ENCODE measurements around the gene LAMA2. TPM values are rescaled to one million over a fixed set of nuclear protein-coding genes. Genes with fewer than 3 reads are reported as not detected.

LAMA2 gene
- total RNA-seq, 1 donor from 2014 or later, result 344 TPM

DNA sequence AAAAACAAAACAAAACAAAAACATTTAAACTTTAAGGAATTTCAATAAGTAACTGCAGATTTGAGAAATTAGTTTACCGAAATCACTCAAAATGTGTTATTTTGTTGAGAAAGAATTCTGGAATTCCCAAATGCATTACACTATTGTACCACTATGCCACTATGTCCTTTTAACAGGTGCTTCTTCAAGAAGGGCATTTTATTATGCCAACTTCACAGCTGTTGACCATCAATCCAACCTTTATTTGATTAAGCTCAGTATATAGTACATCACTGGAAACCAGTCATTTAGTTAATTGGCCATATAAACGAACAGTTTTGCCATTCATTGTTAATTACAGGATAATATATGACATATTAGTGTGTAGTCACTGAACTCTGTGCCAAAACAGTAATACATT is 605.4 kb downstream of the LAMA2 start:
- intact Hi-C loops (cut with DNase I), result no loop called here
- no peak for DNase-seq (ENCODE audit: low spot score)

DNA sequence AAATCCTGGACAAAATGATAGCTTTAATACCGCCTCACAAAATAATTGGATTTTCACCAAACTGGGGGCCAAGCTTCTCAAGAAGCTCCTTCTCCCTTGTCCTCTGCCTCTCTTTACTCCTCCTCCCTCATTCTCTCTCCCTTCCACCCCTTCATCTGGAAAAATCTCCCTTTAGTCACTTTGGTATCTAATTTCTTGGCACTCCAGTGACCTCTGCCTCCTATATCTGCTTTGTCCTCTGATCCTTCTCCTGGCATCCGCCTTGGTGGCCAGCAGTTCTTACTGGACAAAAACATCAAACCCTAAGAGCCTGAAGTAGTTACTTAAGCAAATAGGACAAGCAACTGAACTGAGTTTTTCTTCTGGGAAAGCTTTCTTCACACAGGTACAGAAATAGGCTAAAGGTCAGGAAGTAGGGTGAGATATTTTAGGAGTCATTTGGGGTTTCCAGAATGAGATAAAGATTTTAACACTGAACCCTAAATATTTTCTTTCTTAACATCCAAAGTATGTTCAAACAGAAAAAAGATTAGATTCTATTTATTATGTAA is 606.4 kb downstream of the LAMA2 start:
- intact Hi-C loops (cut with DNase I), result no loop called here
- DNase-seq (ENCODE audit: low spot score), result no peak

DNA sequence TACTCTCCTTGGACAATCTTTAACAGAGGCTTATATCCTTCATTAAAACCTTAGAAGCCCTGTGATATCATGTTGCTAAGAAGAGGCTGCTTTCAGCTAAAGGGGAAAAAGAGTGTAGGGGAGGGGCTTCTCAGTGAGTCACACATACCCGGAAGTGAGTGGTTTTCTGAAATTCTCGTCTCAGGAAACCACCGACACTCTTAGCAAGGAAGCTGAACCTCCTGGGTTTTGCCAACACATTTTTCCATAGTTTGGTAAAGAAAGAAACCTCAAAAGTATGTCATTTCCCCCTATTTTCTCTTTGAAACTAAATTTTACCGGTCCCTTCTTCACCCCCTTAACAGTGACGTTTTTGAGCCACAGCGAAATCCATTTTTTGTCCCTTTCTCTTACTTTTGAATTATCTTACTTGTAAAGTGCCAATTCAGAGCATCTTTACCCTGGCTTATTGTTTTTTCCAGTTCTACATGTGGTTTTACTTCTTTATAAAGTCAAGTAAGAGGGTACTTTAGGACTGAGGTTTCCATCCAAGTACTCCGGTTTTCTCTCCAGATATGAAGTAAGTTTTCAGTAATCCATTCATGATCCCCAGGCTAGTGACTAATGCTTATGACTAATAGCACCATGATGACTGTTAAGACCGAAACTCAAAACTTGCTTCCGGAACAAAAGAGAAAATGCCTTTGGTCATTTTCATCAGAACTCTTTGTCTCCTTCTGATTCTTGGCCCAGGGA is 607.8 kb downstream of the LAMA2 start:
- intact Hi-C loops (cut with DNase I), result no loop called here
- no peak for DNase-seq (ENCODE audit: low spot score)

DNA sequence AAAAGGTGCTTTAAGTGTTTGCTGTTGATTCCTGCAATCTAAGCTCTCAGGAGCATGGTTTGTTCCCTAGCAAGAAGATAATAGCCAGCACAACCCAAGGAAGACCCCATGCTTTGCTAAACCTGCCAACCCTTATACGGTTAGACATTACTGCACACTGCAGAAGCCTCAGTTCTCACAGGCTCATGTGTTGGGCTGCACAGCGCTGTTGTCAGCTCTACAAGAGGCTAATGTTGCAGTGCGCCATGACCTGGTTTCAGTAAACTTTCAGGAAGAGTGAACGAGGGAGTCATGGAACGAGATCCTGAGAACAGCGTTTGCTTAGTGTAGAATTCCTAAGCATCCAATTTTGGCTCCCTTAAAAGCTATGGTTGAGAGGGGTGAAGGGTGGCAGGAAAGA is 608.5 kb downstream of the LAMA2 start:
- no peak for DNase-seq (ENCODE audit: low spot score)
- intact Hi-C loops (cut with DNase I), result no loop called here

DNA sequence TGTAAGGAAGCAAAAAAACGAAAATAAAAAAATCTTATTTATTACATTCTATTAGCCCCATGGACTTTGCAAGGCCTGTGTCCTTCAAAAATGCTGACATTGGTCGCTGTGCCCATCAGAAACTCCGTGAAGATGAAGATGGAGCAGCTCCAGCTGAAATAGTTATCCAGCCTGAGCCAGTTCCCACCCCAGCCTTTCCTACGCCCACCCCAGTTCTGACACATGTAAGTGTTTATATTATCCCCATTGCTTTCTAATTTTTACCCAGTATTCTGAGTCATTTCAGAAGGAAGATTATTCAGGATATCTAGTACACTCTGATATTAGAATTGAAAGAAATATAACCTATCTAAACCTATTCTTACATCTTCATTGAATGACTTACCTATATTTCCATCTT is 609.3 kb downstream of the LAMA2 start:
- intact Hi-C loops (cut with DNase I), result no loop called here
- no peak for DNase-seq (ENCODE audit: low spot score)

DNA sequence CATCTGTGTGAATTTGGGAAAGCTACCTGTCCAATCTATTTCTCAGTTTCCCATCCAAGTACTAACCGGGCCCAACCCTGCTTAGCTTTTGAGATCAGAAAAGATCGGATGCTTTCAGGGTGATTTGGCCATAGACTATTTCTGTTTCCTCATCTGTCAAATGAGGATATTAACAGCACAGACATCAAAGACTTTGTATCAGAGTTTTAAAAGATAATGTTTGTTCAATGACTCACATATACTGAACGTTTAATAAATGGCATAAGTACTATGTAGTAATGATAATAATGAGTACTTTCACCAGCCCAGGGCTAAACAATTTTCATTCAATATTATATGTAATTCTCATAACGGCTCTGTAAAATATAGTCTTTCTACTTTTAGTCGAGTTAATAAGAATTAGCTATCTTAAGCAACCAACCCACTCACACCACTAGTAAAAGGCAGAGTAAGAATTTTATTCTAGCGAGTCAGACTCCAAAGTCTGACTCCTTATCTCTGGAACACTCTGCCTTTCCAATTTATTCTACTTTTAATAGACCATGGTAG is 610.5 kb downstream of the LAMA2 start:
- intact Hi-C loops (cut with DNase I), result no loop called here
- no peak for DNase-seq (ENCODE audit: low spot score)

DNA sequence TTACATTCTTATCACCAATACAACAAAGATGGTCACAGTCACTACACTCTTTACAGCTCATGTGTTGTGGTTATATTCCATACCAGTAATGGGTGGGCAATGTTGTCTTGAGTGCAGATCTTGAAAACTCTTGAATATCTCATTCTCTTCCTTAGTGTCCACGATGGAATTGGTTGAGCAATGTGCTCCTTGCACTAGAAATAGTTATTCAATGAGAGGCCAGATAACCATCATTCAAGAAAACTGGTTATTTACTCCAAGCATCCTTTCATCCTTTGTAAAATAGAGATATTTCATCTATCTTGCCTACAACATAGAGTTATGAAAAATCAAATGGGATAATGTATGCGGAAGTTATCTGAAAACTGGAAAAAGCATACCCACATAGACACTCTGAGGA is 611.2 kb downstream of the LAMA2 start:
- intact Hi-C loops (cut with DNase I), result no loop called here
- no peak for DNase-seq (ENCODE audit: low spot score)

DNA sequence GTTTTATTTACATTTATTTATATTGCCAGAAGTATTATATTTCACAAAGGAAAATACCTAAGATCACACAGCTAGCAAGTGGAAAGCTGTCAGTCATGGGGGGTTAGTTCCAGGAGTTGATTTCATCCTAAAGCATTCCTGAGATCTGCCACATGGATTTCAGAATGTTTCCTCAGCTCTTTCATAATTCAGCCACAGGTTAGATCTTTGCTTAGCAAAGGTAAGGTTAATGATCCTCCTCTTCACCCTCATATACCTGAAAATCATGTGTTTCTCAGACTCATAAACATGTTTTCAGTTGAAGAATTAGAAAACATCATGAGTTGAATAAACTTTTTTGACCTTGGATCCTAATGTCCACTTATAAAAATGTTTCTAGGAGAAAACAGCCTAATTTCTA is 611.6 kb downstream of the LAMA2 start:
- intact Hi-C loops (cut with DNase I), result no loop called here
- no peak for DNase-seq (ENCODE audit: low spot score)

DNA sequence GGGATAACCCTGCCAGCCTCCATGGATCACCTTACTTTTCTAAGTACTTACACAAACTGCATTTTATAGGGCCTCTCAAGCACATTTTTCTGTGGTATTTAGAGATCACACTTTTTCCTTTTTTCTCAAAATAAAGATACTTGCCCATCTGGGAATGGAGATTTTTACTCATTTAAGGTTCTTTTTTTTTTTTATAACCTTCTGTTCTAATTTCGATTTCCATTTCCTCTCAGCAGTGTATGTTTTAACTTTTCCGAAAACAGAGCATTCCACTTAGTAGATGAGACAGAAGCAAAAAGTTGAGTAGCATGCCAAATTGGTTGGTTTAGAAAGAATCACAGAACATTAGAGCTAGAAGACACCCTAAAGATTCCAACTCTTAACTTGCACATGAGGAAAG is 612.7 kb downstream of the LAMA2 start:
- no peak for DNase-seq (ENCODE audit: low spot score)
- intact Hi-C loops (cut with DNase I), result no loop called here

DNA sequence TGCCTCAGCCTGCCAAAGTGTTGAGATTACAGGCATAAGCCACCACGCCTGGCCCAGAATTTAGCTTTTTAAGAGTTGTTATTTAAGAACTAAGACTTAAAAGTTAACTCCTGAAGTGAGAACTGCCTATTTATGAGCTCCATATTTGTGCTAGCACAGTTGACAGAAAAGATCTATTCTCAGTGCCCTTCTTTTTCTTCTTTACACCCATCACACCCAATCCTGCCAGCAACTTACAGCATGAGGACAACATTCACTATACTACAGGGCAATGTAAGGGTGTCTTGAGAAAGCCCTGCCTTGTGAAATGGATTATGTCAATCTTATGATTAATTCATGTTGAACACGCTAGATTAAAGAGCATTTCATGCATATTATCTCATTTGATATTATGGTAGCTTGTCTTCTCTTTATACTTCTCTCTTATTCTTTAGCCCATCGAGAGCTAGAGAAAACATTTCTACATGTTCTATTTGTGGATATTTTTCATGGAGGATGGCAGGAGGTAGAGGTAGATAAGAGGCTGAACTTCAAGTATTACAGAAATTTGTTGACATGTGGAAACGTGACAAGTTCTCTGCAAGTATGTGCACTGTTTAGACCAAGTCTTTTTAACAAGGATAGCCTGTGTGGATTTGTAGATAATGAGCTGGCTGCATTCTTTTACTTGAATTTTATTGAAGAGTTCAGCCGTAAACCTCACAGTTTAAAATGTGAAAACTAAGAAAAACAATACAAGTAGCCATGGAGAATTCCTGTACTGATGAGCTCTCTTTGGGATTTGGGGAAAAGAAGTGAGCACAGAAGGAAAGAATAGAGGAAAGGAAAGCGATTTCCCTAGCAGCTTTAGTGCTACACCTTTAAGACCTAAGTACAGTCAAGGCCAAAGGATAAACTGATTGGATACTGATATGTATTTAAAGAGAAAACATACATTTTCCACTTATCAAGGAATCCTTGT is 614.8 kb downstream of the LAMA2 start:
- intact Hi-C loops (cut with DNase I), result loop anchor here (2.0 kb wide), 1 partner anchor 77 kb away; no protein-coding TSS in a partner anchor
- no peak for DNase-seq (ENCODE audit: low spot score)

DNA sequence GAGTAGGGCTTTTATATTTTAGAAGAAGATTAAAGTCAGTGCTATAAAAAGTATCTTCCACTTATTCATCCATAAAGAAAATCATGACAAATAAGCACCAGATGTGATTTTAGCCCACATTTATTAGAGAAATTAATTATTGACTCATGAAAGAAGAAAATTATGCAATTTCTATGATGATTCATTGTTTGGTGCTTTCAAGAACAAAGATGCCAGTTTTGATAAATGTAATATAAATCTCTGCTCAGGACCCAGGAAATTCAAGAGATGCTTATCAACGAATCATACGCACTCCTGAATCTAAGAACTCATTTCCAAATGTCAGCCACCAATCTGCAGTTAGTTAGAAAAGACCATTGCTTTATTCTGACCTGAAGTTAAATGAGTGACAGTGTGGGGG is 615.6 kb downstream of the LAMA2 start:
- no peak for DNase-seq (ENCODE audit: low spot score)

DNA sequence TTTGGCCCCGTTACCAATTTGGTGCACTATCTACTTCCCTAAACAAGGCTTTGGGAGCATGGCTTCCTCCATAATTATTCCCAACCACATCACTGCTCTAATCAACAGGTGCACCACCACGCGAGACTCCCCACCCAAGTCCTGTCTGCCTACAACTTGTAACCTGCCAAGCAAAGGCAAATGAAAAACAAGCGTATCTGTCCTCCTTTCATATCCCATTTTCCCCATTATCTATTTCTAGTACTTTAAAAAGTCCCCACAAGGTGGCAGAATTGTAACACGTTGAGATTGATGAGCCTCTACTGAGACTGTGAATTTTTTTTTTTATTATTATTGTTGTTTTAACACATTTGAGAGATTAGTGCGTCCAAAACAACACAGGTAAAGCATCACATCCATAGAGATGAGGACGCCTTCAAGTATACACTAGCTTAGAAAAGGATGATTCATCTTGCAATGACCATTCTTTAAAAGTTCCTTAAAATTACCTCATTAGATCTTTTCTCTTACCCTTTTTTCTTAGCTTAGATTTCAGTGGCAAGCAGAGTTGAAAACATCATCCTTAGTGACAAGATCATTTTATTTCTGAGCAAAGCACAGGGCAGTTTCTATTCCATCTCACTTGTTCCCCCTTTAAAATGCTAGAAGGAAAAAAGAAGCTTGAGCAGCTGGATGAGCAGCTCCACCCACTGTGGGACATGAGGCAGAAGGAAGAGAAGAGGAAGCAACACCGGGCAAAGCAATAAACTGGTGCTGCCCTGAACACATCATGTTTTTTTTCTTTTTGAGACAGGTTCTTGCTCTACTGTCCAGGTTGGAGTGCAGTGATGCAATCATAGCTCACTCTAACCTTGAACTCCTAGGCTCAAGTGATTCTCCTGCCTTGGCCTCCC is 616.3 kb downstream of the LAMA2 start:
- intact Hi-C loops (cut with DNase I), result loop anchor here (2.0 kb wide), 1 partner anchor 76 kb away; no protein-coding TSS in a partner anchor
- no peak for DNase-seq (ENCODE audit: low spot score)

More for the DNA sequence above, 615.6 kb downstream of the LAMA2 start:
- intact Hi-C loops (cut with DNase I), result loop anchor here (2.0 kb wide), 1 partner anchor 76 kb away; no protein-coding TSS in a partner anchor

DNA sequence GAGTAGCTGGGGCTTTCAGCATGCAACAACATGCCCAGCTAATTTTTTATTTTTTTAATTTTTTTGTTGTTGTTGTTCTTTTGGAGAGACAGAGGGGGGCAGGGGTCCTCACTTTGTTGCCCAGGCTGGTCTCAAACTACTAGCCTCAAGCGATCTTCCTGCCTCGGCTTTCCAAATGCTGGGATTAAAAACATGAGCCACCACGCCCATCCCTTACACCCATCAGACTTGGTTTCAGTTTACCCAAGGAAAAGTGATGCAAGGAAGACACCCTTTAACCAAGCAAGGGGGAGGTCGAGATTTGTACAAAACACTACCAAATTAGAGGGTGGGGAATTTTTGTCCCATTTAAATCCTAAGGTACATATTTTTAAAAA is 616.9 kb downstream of the LAMA2 start:
- DNase-seq (ENCODE audit: low spot score), result no peak
- intact Hi-C loops (cut with DNase I), result loop anchor here (2.0 to 10.0 kb wide), 2 partner anchors 75 to 515 kb away; partner anchors contain the start of gene L3MBTL3

DNA sequence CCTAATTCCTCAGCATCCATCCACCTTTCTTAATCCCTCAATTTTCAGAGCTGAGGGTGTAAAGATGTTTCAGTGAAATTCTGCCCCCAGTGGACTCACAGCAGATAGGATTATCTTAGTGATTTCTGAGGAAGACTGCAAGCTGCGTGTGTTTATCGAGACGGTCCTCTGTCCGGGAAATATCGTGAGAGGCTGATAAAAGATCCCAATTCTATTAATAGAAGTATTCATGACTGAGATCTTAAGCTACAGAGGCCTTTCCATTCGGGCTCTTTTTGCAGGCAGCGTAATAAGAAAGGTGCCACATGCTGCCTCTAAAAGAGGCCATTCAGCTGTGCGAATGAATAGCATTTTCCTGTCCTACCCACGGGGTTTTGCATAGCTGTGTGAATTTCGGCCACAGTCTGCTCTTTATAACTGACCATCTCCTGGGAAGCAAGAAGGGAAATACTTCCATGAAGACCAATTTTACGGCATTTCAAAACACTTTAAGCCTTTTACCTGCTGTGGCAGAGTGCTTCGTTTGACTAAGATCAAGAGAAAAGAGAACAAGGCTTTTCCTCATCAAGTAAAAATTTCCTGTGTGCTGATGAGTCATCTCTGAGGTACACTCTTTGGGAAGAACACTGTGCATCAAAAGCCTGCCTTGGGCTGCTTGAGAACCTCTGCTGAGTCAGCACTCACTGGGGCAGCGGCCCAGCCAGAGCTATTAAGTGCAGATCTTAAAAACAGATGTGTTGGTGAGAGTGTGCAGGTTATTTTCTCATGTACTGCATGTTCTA is 618.2 kb downstream of the LAMA2 start:
- no peak for DNase-seq (ENCODE audit: low spot score)
- intact Hi-C loops (cut with DNase I), result loop anchor here (10.0 kb wide), 1 partner anchor 514 kb away; the partner anchor contains the start of gene L3MBTL3

DNA sequence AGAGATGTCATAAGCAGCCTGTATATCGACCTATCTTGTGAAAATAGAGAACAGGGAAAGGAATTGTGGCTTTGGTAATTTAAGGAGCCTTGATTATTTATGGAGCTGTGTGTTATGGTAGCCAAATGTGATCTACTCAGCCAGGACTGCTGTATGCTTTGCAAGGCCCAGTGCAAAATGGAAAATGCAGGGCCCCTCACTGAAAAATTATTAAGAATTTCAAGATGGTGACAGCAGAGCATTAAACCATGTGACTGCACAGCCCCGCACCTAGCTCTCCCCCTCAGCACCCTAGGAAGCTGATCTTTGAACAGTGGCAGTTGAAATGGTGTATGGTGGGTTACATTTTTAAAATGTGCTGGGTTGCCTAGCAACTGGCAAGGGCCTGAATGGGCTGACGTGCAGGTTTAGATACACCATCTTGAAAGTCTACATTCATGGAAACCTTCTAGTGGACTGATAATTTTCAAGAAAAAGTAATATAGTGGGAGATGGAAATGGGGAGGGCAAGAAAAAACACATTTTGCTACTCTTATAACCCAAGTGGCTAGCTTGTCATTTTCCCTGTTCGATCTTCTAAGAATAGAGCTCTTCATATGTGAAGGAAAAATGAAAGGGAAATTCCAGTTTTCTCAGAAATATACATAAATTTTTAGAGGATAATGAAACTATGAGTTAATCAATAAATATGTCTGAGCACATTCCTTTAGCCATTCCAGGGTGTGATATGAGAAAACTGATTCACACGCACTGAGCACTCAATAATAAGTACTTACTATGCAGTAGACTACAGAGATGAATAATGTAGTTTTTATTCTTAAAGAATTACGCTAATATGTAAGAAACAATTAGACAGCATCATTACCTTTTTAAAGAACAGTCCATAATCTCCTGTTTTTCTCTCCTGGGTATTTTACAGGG is 619.1 kb downstream of the LAMA2 start:
- intact Hi-C loops (cut with DNase I), result loop anchor here (10.0 kb wide), 1 partner anchor 513 kb away; the partner anchor contains the start of gene L3MBTL3
- DNase-seq (ENCODE audit: low spot score), result no peak

DNA sequence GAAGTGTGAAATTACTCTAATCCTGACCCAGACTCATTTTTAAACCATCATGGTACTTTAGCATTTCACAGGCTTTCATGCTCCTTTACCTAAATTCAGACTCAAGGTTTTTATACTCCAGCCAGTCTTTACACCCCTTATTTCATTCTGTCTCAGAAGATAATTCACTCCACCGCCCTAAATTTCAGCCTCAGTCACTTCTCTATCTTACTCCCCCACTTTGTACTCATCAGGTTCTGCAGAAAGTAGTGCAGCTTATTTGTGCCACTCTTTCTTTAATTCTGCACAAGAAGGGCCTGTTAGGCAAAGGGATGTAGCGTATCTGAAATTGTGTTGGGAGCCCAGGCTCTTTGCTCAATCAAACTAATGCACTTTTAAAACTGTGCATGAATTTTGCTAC is 621.5 kb downstream of the LAMA2 start:
- no peak for DNase-seq (ENCODE audit: low spot score)

More for the DNA sequence above, 621.5 kb downstream of the LAMA2 start:
- intact Hi-C loops (cut with DNase I), result loop anchor here (10.0 kb wide), 1 partner anchor 510 kb away; the partner anchor contains the start of gene L3MBTL3

Measured in cardiac septum (tissue), 1 donor.